Measurements from ENCODE around the gene RFTN1. TPM values are rescaled to one million over a fixed set of nuclear protein-coding genes. Genes with fewer than 3 reads are reported as not detected.

RFTN1 gene
- total and polyA plus RNA-seq, 4 donors, result 33.8 to 82.5 (median 53.4) TPM

- no peak overlapping the region for H3K4me3 ChIP-seq
- no peak for ATAC-seq (ENCODE audit: insufficient read depth, low FRiP score)
- H3K9ac ChIP-seq (ENCODE audit: insufficient read depth in 1 of 2, low read length in 2 of 2), result no peak overlapping the region
- peaks cover 0 to 12% (median 5%) of the 10 kb centered on the region in 4 donors for H3K36me3 ChIP-seq (ENCODE audit: control insufficient read depth in 4 of 4, insufficient read depth in 4 of 4, low read length in 4 of 4)
- 71 to 74% methylated on average over 4 of the region's 4 CpGs for WGBS, 2 donors
- H3K4me1 ChIP-seq (ENCODE audit: control insufficient read depth in 5 of 5, insufficient read depth in 5 of 5, low read length in 5 of 5), result peaks cover 0 to 37% (median 27%) of the 10 kb centered on the region in 5 donors
- peak in 1 of 3 donors; percentile 25 for DNase-seq
- H3K9me3 ChIP-seq (ENCODE audit: control insufficient read depth in 4 of 4, insufficient read depth in 3 of 4, low read length in 3 of 4), result peaks cover 0 to 5% (median 1%) of the 10 kb centered on the region in 4 donors
- H3K27me3 ChIP-seq (ENCODE audit: control insufficient read depth in 3 of 3, insufficient read depth in 3 of 3, low read length in 2 of 3), result no peaks in the 10 kb centered on the region
- no peak overlapping the region for H3K27ac ChIP-seq (ENCODE audit: low read depth in 1 of 2, low read length in 1 of 2)
- no peak for TF ChIP-seq CTCF (IDR thresholded peaks at IDR 0.05; ENCODE audit: control extremely low read depth, extremely low read depth)
Measured at GRCh38 chr3:16334909-16335308, 178.6 kb downstream of the RFTN1 start.

GRCh38 chr3:16332904-16333426 lies 180.5 kb downstream of the RFTN1 start:
- Histone ChIP-seq H3K27ac (ENCODE audit: low read depth in 1 of 2, low read length in 1 of 2) (no peak overlapping the region), H3K36me3 (ENCODE audit: control insufficient read depth in 4 of 4, insufficient read depth in 4 of 4, low read length in 4 of 4) (peaks cover 0 to 13% (median 6%) of the 10 kb centered on the region in 4 donors), H3K4me1 (ENCODE audit: control insufficient read depth in 5 of 5, insufficient read depth in 5 of 5, low read length in 5 of 5) (peaks cover 0 to 30% (median 20%) of the 10 kb centered on the region in 5 donors), H3K9me3 (ENCODE audit: control insufficient read depth in 4 of 4, insufficient read depth in 3 of 4, low read length in 3 of 4) (peaks cover 0 to 5% (median 2%) of the 10 kb centered on the region in 4 donors), H3K9ac (ENCODE audit: insufficient read depth in 1 of 2, low read length in 2 of 2) (no peak overlapping the region), H3K27me3 (ENCODE audit: control insufficient read depth in 3 of 3, insufficient read depth in 3 of 3, low read length in 2 of 3) (no peaks in the 10 kb centered on the region), H3K4me3 (no peak overlapping the region)
- WGBS, 2 donors, result 59 to 93% methylated on average over 1 of the region's 1 CpG
- no peak for ATAC-seq (ENCODE audit: insufficient read depth, low FRiP score)
- peak in 2 of 3 donors; percentile 28 to 35 for DNase-seq
- no peak for TF ChIP-seq CTCF (IDR thresholded peaks at IDR 0.05; ENCODE audit: control extremely low read depth, extremely low read depth)

GRCh38 chr3:16331319-16331883 lies 182.1 kb downstream of the RFTN1 start:
- Histone ChIP-seq H3K36me3 (ENCODE audit: control insufficient read depth in 4 of 4, insufficient read depth in 4 of 4, low read length in 4 of 4) (peaks cover 0 to 15% (median 6%) of the 10 kb centered on the region in 4 donors), H3K27me3 (ENCODE audit: control insufficient read depth in 3 of 3, insufficient read depth in 3 of 3, low read length in 2 of 3) (no peaks in the 10 kb centered on the region), H3K4me3 (no peak overlapping the region), H3K9me3 (ENCODE audit: control insufficient read depth in 4 of 4, insufficient read depth in 3 of 4, low read length in 3 of 4) (peaks cover 0 to 5% (median 2%) of the 10 kb centered on the region in 4 donors), H3K4me1 (ENCODE audit: control insufficient read depth in 5 of 5, insufficient read depth in 5 of 5, low read length in 5 of 5) (peaks cover 0 to 29% (median 15%) of the 10 kb centered on the region in 5 donors), H3K9ac (ENCODE audit: insufficient read depth in 1 of 2, low read length in 2 of 2) (no peak overlapping the region), H3K27ac (ENCODE audit: low read depth in 1 of 2, low read length in 1 of 2) (no peak overlapping the region)
- DNase-seq (no peak), ATAC-seq (ENCODE audit: insufficient read depth, low FRiP score) (no peak)
- TF ChIP-seq CTCF (IDR thresholded peaks at IDR 0.05; ENCODE audit: control extremely low read depth, extremely low read depth), result no peak
- 96 to 97% methylated on average over 3 of the region's 3 CpGs for WGBS, 2 donors
